Left lobe of liver (tissue), 2 donors: ENCODE results near the gene ANKRD11. TPM values are rescaled to one million over a fixed set of nuclear protein-coding genes. Genes with fewer than 3 reads are reported as not detected.
A peak's percentile ranks its signal among the peaks of the same experiment; 100 is the strongest.

ENCODE experiments used
- ATAC-seq: fragments of 200-7000 bp; cut with Tn5 transposase; one replicate; pipeline ENCODE4 v1.9.1; 2020; ENCODE audit warnings: mild to moderate bottlenecking, moderate library complexity
- DNase-seq: peaks from one replicate; pipeline ENCODE4 v3.0.0-alpha.2; 2020; ENCODE audit warnings: low spot score
- total RNA-seq: library from RNA; stranded (reverse); gene quantifications from one replicate; pipeline ENCODE4 v1.2.1, GENCODE V29; 2021
- donor health status: DM: no; HTN: no; CAD: no; lungs with moderate emphysema.
- donor health status: DM: no; HTN: yes; CAD: no.

The ANKRD11 gene
- 50.7 TPM for total RNA-seq

- DNase-seq: peak; percentile 100
- peak; percentile 93 for ATAC-seq
Observed at GRCh38 chr16:89490439-89491237, at the start of gene ANKRD11. Gene ANKRD11, minus strand, starts transcription at chr16:89490561. Its CDS starts 173,542 bp downstream, at chr16:89317019.

- DNase-seq: no peak
- ATAC-seq: no peak
Observed at GRCh38 chr16:89538286-89538685, 47.9 kb upstream of the ANKRD11 start.

DNA sequence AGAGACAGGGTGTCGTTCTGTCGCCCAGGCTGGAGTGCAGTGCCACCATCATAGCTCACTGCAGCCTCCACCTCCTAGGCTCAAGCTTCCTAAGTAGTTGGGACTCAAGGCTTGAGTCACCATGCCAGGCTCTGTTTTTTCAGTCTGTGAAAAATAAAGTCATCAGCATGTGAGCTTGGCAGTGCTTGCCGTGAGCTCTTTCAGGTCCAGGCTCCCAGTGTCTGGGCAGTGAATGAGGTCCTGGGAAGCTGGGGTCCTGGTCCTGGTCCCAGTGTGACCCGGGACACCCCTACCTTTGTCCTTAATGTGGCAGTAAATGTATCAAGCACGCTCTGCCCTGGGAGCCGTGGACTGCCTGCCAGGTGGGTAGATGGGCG is 47.2 kb upstream of the ANKRD11 start:
- ATAC-seq: no peak
- DNase-seq: no peak

- ATAC-seq (no peak), DNase-seq (no peak)
Observed at GRCh38 chr16:89536886-89537548, 46.7 kb upstream of the ANKRD11 start.

DNA sequence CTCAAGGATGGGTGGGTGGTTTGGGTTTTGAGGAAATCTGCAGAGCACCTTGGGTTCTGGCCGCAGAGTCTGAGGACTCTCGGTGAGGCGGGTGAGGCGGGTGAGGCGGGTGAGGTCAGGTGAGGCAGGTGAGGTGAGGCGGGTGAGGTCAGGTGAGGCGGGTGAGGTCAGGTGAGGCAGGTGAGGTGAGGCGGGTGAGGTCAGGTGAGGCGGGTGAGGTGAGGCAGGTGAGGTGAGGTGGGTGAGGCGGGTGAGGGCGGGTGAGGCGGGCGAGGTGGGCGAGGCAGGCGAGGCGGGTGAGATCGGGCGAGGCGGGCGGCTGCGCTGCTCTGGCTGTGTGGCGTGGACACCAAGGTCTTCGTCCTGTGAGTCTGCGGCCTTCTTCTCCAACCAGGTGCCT is 46.0 kb upstream of the ANKRD11 start:
- DNase-seq (no peak), ATAC-seq (no peak)

- DNase-seq: no peak
- ATAC-seq: peak; percentile 81
Observed at GRCh38 chr16:89534252-89534756, 43.9 kb upstream of the ANKRD11 start.

GRCh38 chr16:89531821-89532526 is 41.6 kb upstream of the ANKRD11 start:
- DNase-seq (no peak), ATAC-seq (no peak)

- DNase-seq (no peak), ATAC-seq (no peak)
Observed at GRCh38 chr16:89530401-89531381, 40.3 kb upstream of the ANKRD11 start.

GRCh38 chr16:89529097-89529496 is 38.7 kb upstream of the ANKRD11 start:
- DNase-seq (no peak), ATAC-seq (no peak)

GRCh38 chr16:89525146-89525913 is 35.0 kb upstream of the ANKRD11 start:
- no peak for ATAC-seq
- no peak for DNase-seq

DNA sequence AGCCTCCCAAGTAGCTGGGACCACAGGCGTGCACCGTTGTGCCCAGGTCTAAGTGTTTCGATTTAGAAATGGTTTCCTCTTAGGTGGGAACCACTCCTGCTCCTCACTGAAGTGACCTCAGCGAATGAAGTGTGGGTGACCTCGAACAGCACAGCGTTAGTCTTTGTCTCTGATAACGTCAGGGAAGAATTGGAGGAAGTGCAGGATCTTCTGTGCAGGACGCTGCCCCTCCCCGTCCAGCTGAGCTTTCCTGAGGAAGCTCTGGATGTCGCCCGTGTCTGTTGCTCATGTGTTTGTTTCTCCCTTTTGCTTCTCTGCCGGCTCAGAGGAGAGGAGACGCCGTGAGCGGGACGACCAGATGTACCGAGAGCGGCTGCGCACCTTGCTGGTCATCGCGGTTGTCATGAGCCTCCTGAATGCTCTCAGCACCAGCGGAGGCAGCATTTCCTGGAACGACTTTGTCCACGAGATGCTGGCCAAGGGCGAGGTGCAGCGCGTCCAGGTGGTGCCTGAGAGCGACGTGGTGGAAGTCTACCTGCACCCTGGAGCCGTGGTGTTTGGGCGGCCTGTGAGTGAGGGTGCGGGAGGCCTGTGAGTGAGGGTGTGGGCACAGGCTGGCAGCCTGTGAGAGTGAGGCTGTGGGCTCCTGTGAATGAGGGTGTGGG is 33.5 kb upstream of the ANKRD11 start:
- DNase-seq: no peak

GRCh38 chr16:89522287-89522686 is 31.9 kb upstream of the ANKRD11 start:
- DNase-seq (no peak), ATAC-seq (no peak)

More for the DNA sequence above, 33.5 kb upstream of the ANKRD11 start:
- peak; percentile 60 for ATAC-seq

DNA sequence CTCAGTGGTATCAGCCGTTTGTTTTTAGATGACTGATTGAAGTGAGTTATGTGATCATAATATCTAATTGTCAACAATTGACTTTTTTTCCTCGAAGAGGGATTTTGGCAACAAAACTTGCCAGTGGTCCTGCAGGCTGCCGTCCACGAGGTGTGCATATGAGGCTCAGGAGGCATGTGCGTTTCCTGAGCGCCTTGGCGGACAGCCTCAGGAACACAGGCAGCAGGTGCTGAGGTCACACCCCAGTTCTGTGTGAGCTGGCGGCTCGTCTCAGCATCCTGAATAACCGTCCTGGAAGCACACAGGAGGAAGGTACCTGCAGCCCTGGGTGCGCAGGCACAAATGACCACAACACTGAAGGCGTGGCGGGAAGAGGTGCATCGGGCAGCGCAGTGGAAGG is 29.5 kb upstream of the ANKRD11 start:
- ATAC-seq (no peak), DNase-seq (no peak)

GRCh38 chr16:89517128-89517527 is 26.8 kb upstream of the ANKRD11 start:
- DNase-seq (no peak), ATAC-seq (no peak)

DNA sequence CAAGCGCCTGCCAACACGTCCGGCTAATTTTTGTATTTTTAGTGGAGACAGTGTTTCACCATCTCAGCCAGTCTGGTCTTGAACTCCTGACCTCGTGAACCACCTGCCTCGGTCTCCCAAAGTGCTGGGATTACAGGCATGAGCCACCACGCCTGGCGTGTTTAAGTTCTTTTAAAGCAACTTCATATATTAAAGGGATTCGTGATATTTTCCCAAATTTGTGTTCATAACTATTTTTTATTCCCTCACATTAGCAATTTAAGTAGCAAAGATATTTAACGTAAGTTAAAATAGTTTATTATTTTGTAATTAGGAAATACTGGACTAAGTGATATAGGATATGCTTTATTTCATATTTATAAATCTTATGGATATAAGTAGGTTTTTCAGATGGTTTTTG is 22.1 kb upstream of the ANKRD11 start:
- ATAC-seq (no peak), DNase-seq (no peak)

DNA sequence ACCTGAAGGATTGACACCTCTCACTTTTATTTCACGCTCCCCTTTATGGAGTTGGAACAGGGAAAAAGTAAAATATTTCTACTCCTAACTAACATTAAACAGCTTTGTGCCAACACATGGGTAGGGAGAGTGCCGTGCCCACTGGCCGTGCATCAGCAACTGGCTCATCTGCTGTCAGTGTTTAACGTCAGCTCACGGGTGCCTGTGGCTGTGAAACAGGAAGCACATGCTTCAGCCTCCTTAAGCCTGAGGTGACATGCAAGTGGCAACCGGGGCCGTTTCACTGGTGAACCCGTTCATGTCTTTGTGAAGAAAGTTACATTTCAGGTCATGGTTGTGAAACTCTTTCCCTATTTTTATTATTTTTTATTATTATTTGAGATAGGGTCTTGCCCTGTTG is 21.0 kb upstream of the ANKRD11 start:
- ATAC-seq (no peak), DNase-seq (no peak)

GRCh38 chr16:89510526-89510925 is 20.2 kb upstream of the ANKRD11 start:
- ATAC-seq: no peak
- no peak for DNase-seq

DNA sequence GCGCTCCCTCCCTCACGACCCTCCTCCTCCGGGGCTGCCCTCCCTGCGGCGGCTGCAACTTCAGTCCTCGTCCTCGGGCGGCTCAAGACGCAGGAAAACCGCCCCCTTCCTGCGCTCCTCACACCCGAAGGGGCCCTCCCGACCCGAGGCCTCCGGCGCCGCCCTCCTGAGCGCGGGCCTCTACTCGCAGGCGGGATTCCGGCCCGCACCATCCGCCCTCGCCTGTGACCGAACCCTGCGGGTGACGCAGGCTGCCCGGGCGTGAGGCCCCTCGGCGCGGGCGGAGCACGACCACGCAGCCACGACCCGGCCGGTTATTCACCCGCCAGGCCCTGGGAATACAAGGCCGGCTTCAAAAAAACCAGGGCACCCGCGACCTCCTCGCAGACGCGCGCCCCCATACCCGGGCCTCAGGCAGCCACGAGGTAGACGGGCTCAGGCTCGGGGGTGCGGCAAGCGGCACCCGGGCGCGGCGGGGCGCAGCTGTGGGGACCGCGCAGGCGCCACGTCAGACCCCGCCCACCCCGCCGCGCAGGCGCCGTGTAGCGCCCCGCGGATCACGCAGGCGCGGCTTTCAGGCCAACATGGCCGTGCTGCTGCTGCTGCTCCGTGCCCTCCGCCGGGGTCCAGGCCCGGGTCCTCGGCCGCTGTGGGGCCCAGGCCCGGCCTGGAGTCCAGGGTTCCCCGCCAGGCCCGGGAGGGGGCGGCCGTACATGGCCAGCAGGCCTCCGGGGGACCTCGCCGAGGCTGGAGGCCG is 17.7 kb upstream of the ANKRD11 start, which contains the start of gene SPG7:
Gene SPG7 (plus strand): TSS at position 570 of the 757 bp plus-strand sequence. CDS start 15 bp downstream, at position 585.
- peak; percentile 89 for DNase-seq
- ATAC-seq: peak; percentile 84
